Endothelial cell of umbilical vein (primary cell): ENCODE data around the gene HES3. TPM values are rescaled to one million over a fixed set of nuclear protein-coding genes. Genes with fewer than 3 reads are reported as not detected.

Experiments
- BruUV-seq: library from RNA; stranded (reverse); fragments of 400-500 nt; replicated peaks from 2 replicates; lab custom pipeline; 2021; lab: Mats Ljungman, UMichigan
- CTCF ChIA-PET: fragments of 300-600, 350-600 bp; sonication (Branson Sonifier 250); formaldehyde crosslinking; loops from one replicate; lab custom pipeline; 2021; ENCODE audit warnings: antibody characterized with exemption, inconsistent platforms; lab: Charles Lee
- POLR2A ChIA-PET: fragments of 300-600, 350-600 bp; sonication (Branson Sonifier 250); formaldehyde crosslinking; loops from one replicate; lab custom pipeline; 2021; ENCODE audit warnings: antibody characterized with exemption, inconsistent platforms; lab: Charles Lee
- DNase-seq: peaks from one replicate; pipeline ENCODE4 v3.0.0-alpha.2; 2011; ENCODE audit warnings: low read depth, low spot score
- FAIRE-seq: peaks from 2 replicates; lab custom pipeline; 2011; peaks lifted over from hg19 to GRCh38; lab: Jason Lieb, UNC
- H2AFZ ChIP-seq: 2 replicates; pipeline ENCODE4 v1.6.0; 2012; ENCODE audit warnings: low read depth, low read length, control low read depth, inconsistent platforms
- H3K27ac ChIP-seq: 2 replicates; pipeline ENCODE4 v1.5.1; 2011; ENCODE audit warnings: low read depth, mild to moderate bottlenecking, control low read depth, low read length, moderate library complexity; ENCODE audit not compliant: insufficient read depth
- H3K27me3 ChIP-seq, 2 experiments: 2 replicates each; pipeline versions ENCODE4 v1.6.0 to v1.6.1; 2011; ENCODE audit warnings: low read length in 2 of 2, mixed read lengths in 1 of 2; ENCODE audit not compliant: control insufficient read depth in 2 of 2, insufficient read depth in 2 of 2
- H3K36me3 ChIP-seq, 2 experiments: 2 replicates in 1 of 2; 3 replicates in 1 of 2; pipeline ENCODE4 v1.5.1; 2011; ENCODE audit warnings: low read length in 2 of 2, mild to moderate bottlenecking in 1 of 2, moderate library complexity in 1 of 2; ENCODE audit not compliant: control insufficient read depth in 2 of 2, insufficient read depth in 2 of 2; ENCODE audit errors: extremely low read depth in 1 of 2
- H3K4me1 ChIP-seq: 3 replicates; pipeline ENCODE4 v1.5.1; 2011; ENCODE audit warnings: mild to moderate bottlenecking, low read length; ENCODE audit not compliant: control insufficient read depth, insufficient read depth; ENCODE audit errors: extremely low read depth
- H3K4me2 ChIP-seq: 2 replicates; pipeline ENCODE4 v1.6.1; 2011; ENCODE audit warnings: low read length, control low read depth, mixed read lengths; ENCODE audit not compliant: insufficient read depth
- H3K4me3 ChIP-seq, 3 experiments: fragments of 200-600 bp in 1 of 3; sonication (generic), shearing (Covaris generic) in 1 of 3; replicated peaks in 1 of 3; 2 replicates each; pipeline ENCODE4 v1.5.1; 2011 to 2016; ENCODE audit warnings: control low read depth in 3 of 3, low read length in 3 of 3, mild to moderate bottlenecking in 2 of 3, inconsistent platforms in 1 of 3, low read depth in 1 of 3, moderate library complexity in 1 of 3; ENCODE audit not compliant: insufficient read depth in 1 of 3
- H3K79me2 ChIP-seq: 2 replicates; pipeline ENCODE4 v1.6.0; 2012; ENCODE audit warnings: low read length, inconsistent platforms; ENCODE audit not compliant: control insufficient read depth, insufficient read depth
- H3K9ac ChIP-seq: replicated peaks from 2 replicates; pipeline ENCODE3; 2011; ENCODE audit warnings: low read length, control low read depth; ENCODE audit not compliant: insufficient read depth; ENCODE audit errors: extremely low read depth
- H3K9me1 ChIP-seq: replicated peaks from 3 replicates; pipeline ENCODE4 v1.6.0; 2011; ENCODE audit warnings: mild to moderate bottlenecking, low read length; ENCODE audit not compliant: control insufficient read depth, insufficient read depth; ENCODE audit errors: extremely low read depth
- H3K9me3 ChIP-seq: replicated peaks from 2 replicates; pipeline ENCODE4 v1.5.1; 2012; ENCODE audit warnings: low read length, inconsistent platforms; ENCODE audit not compliant: control insufficient read depth, insufficient read depth
- H4K20me1 ChIP-seq: replicated peaks from 2 replicates; pipeline ENCODE3; 2011; ENCODE audit warnings: mild to moderate bottlenecking, low read length; ENCODE audit not compliant: control insufficient read depth, insufficient read depth; ENCODE audit errors: extremely low read depth
- CTCF ChIP-seq, 2 donors: IDR thresholded peaks; 1 replicate in 1 of 2; 2 replicates in 1 of 2; pipeline ENCODE4 v1.5.1; 2011; ENCODE audit warnings: low read length in 2 of 2, mild to moderate bottlenecking in 2 of 2, moderate library complexity in 2 of 2, control low read depth in 1 of 2, inconsistent platforms in 1 of 2, low read depth in 1 of 2; ENCODE audit not compliant: insufficient read depth in 1 of 2; ENCODE audit errors: extremely low read depth in 1 of 2
- EZH2 ChIP-seq: IDR thresholded peaks from 2 replicates; pipeline ENCODE4 v1.6.1; 2012; ENCODE audit warnings: borderline replicate concordance, low read depth, mild to moderate bottlenecking, moderate library complexity, low read length, inconsistent platforms; ENCODE audit not compliant: severe bottlenecking
- FOS ChIP-seq: IDR thresholded peaks from 2 replicates; pipeline ENCODE4 v1.6.1; 2011; ENCODE audit warnings: mild to moderate bottlenecking, low read length, moderate library complexity, borderline replicate concordance; ENCODE audit not compliant: insufficient read depth
- GATA2 ChIP-seq: IDR thresholded peaks from 2 replicates; pipeline ENCODE4 v1.7.0; 2011; ENCODE audit warnings: low read depth, mild to moderate bottlenecking, moderate library complexity, mixed read lengths, low read length; ENCODE audit not compliant: insufficient read length, insufficient read depth
- JUN ChIP-seq: IDR thresholded peaks from 2 replicates; pipeline ENCODE4 v1.6.1; 2011; ENCODE audit warnings: borderline replicate concordance, low read depth; ENCODE audit not compliant: insufficient read length, insufficient read depth
- MYC ChIP-seq: IDR thresholded peaks from one replicate; pipeline ENCODE4 v1.6.1; 2011; ENCODE audit warnings: mild to moderate bottlenecking, low read depth, low read length
- POLR2A ChIP-seq: IDR thresholded peaks from 2 replicates; pipeline ENCODE4 v1.6.1; 2012; ENCODE audit warnings: low read depth, mild to moderate bottlenecking, control low read depth, low read length
- POLR2AphosphoS5 ChIP-seq: IDR thresholded peaks from 2 replicates; pipeline ENCODE4 v1.6.1; 2012; ENCODE audit warnings: low read depth, mild to moderate bottlenecking, control low read depth, low read length, moderate library complexity; ENCODE audit not compliant: insufficient read depth
- dilution Hi-C: fragments of 300-500 bp; cut with MboI; formaldehyde crosslinking; loops from one replicate; pipeline ENCODE4 v1.15.0; 2019; ENCODE audit warnings: low sequenced_read_pairs; ENCODE audit not compliant: extremely low pct_ligation_motif_present
- intact Hi-C: fragments of 100-400 bp; cut with micrococcal nuclease; formaldehyde crosslinking; loops from one replicate; pipeline ENCODE4 v1.10.0; 2022
- polyA plus RNA-seq, 4 experiments: library from polyadenylated mRNA; depleted of rRNA in 3 of 4; stranded (reverse) in 3 of 4; unstranded in 1 of 4; fragments of >200 nt; gene quantifications; 2 replicates each; pipeline versions ENCODE4 v1.2.1 to v1.2.3, GENCODE V29; 2011 to 2012; ENCODE audit warnings: missing spikeins in 1 of 4
- total RNA-seq: library from RNA; stranded (reverse); gene quantifications from 2 replicates; pipeline ENCODE4 v1.2.3, GENCODE V29; 2021
- TF ChIP-seq, protein P1 (sequence below): IDR thresholded peaks from 2 replicates; pipeline ENCODE4 v1.6.1; 2011; ENCODE audit not compliant: insufficient read depth, insufficient read length

Gene HES3
- total and polyA plus RNA-seq, 2 donors (not counting 3 experiments of a cell fraction or from before 2014, with no cell fraction given), result not detected

DNA sequence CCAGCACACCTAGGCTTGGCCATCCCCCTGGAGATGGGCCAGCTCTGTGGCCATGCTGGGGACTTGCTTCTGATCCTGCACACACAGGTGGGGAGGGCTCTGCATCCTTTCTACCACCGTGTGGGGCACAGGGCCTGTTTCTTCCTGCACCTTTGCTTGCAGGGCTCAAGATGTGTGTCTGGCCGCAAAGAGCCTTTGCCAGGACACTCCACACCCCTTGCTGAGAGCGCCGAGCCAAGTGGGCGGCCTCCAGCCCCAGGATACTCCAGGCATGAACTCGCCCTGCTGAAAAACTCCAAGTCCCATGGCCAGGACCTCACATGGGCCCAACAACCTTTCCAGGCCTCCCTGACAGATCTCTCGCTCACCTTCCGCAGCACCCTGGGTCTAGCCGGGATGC, 28.5 kb downstream of the HES3 start:
- no peaks in the 10 kb centered on the region for H3K9me3 ChIP-seq
- dilution Hi-C loops, result no loop called here

More for the DNA sequence above, 28.5 kb downstream of the HES3 start:
- no peak overlapping the region for H3K4me2 ChIP-seq
- ChIA-PET POLR2A (no interaction called here), CTCF (no interaction called here)
- DNase-seq (no peak), FAIRE-seq (no peak)
- BruUV-seq, result no TSS peak
- no peaks in the 10 kb centered on the region for H3K36me3 ChIP-seq
- no peaks in the 10 kb centered on the region for H4K20me1 ChIP-seq
- H3K27me3 ChIP-seq, result no peaks in the 10 kb centered on the region
- H3K9ac ChIP-seq, result no peak overlapping the region
- TF ChIP-seq EZH2 (no peak), GATA2 (no peak), POLR2AphosphoS5 (no peak), POLR2A (no peak), FOS (no peak), MYC (no peak), JUN (no peak), CTCF (IDR thresholded peaks at IDR 0.05; ENCODE audit: extremely low read depth in 1 of 2, insufficient read depth in 1 of 2, low read depth in 1 of 2, low read length in 2 of 2) (no peak)
- TF ChIP-seq, protein P1, sequence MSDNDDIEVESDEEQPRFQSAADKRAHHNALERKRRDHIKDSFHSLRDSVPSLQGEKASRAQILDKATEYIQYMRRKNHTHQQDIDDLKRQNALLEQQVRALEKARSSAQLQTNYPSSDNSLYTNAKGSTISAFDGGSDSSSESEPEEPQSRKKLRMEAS, result no peak
- no peaks in the 10 kb centered on the region for H3K79me2 ChIP-seq
- no peak overlapping the region for H3K27ac ChIP-seq
- no peak overlapping the region for H3K4me3 ChIP-seq
- H2AFZ ChIP-seq, result no peak overlapping the region
- no peaks in the 10 kb centered on the region for H3K9me1 ChIP-seq
- intact Hi-C loops, result no loop called here
- H3K4me1 ChIP-seq, result no peaks in the 10 kb centered on the region
